HS-27A (cell line): ENCODE measurements around the gene MXRA7.
"Not testable (repeated sequence)": the region's sequence is repeated elsewhere in the genome, so short reads cannot be mapped to it uniquely, and the experiment has no call there.

Experiments used
- DNase-seq: peaks from one replicate; pipeline ENCODE4 v3.0.0-alpha.2; 2012; ENCODE audit warnings: low read depth, missing footprints

The MXRA7 gene

DNA sequence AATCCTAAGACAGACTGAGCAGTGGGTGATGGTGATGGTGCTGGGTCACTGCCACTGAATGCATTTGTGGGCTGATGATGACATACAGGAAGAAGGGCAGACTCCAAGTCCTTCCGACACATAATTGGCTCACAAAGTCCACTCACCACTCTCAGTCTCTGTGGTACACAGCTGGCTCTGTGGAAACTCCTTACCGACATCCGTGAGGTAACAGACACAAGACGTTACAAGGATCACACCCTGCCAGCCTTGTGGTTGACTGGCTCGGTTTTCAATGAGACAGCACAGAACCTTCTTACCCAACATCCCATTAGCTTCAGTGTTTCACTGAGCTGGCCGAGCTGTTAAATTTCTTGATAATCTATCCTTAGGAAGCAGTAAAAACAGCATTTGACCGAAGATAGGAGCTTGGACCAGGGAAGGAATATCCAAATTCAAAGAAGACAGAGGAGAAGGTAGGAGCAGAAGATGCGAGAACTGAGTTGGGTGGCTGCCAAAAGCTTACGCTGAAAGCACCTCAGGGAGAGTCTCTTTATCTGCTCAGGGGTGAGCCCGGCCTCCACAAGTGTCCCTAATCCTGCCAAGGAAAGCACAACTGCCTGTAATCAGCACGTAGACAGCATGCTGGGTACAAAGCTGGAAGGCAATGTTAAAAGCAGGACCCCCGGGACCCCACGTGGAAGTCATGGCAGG is 5.5 kb upstream of the MXRA7 start:
- no peak for DNase-seq

DNA sequence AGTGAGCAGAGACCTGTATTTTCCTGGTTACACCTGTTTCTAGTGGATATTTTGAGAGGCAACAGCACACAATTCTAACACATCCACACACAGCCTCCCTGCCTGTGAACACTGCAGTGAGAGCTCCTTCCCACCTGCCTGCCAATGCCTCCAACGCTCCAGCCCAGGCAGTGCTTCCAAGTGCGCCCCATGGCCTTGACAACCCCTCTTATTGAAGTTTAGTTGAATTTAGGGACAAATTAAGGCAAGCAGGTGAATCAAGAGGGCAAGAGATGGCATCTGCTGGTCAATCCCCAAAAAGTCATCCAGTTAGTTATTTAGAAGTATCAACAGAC is 4.7 kb upstream of the MXRA7 start:
- no peak for DNase-seq

DNA sequence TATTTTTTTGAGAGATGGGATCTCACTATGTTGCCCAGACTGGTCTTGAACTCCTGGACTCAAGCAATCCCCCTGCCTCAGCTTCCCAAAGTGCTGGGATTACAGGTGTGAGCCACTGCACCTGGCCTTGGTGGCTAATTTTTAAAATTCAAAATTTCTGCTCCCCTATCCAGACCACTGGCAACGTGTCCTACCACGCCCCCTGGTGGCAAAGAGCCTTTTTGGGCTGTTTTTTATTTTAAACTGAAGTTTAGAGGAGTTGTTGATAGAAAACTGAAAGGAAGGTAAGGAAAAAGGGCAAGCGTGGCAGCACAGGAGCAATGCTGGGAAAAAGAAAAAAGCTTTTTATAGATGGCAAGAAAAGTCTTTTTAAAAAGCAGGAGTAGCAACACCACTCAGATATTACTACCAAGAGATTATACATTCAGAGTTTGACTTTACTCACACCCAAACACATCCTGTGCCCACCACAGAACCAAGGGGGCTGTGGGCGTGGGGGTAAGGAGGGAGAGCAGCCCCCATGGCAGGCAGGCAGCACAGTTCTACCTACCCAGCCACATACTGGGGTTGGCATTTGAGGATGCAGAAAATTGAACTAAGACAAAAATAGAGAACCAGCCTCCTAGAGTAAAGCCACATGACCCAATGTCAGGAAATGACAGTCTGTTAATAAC is 4.2 kb upstream of the MXRA7 start:
- DNase-seq: no peak

DNA sequence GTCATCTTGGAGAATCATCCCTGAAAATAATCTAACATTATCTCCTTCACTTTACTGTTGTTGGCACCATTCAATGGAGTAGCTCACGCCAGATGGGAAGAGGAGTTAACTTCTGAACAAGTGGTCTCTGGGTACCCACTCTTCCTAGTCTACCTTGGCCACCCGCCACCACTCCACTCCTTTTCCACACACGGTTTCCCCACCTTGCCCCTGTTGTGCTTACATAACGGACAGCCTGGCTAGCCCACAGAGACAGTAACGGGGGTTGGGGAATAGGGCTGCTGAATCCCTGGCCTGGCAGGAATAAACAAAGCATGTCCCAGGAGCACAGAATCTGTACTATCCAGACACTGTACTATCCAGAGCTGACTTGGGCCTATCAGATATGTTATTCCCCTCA is 3.6 kb upstream of the MXRA7 start:
- DNase-seq: no peak

DNA sequence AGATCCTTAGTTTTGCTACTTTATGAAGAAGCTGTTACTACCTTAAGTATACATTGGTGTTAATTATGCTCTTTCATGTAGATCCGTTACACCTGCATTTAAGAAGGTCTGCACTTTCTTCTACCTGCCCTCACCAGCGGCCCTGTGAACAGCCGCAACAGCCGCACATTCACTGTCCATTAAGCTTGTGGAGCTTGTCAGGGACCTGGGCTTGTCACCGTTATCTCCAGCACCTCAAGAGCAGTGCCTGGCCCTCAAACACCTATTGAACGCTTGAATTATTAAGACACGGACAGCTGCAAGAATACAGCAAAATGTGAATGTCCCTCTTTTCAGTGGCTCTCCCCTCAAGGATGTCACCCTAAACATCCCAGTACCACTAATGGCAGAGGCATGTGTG is 3.0 kb upstream of the MXRA7 start:
- DNase-seq: no peak

- DNase-seq: not testable (repeated sequence)
These were observed 1.6 kb upstream of the MXRA7 start for GRCh38 chr17:76712321-76712720.

DNA sequence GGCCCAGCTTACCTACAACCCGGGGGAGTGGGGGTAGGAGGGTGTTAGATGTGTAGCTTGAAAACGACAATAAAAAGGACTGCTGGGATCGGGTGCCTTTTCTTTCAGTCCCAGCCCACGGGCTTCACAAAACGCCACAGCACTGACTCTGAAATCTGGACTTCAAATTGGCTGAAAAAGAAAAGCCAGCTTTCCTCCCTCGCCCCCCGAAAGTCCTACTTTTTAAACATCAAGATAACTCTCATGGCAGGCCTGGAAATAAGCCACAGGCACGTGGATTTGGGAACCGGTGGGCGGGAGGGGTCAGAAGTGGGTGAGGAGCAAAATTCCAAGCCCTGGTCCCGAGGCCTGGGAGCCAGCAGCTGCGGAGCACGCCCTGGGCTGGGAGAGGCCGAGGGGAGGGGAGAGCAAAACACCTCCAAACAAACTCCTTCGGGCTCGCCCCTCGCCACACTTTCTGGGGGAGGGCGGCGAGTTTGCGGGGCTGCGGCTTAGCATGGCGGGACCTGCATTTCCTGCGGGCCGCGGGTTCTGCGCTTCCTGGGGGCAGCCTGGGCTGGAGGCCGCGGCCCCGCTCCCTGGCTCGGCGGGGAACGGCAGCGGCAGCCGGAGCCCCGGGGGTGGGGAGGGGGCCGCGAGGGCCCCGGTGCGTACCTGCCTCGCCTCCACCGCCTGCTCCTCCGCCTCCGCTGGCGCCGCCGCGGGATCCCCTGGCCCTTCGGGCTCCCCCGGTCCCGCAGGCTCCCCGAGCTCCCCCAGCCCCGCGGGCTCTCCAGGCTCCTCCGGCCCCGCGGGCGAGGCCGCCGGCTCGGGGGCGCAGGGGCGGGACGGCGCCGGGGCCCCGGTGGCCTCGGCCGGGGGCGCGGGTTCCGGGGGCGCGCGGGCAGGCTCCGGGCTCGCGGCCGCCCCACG is 558 bp downstream of the MXRA7 start:
- not testable (repeated sequence) for DNase-seq

- DNase-seq: peak; percentile 71
These were observed 1.5 kb downstream of the MXRA7 start for GRCh38 chr17:76709077-76709950.

DNA sequence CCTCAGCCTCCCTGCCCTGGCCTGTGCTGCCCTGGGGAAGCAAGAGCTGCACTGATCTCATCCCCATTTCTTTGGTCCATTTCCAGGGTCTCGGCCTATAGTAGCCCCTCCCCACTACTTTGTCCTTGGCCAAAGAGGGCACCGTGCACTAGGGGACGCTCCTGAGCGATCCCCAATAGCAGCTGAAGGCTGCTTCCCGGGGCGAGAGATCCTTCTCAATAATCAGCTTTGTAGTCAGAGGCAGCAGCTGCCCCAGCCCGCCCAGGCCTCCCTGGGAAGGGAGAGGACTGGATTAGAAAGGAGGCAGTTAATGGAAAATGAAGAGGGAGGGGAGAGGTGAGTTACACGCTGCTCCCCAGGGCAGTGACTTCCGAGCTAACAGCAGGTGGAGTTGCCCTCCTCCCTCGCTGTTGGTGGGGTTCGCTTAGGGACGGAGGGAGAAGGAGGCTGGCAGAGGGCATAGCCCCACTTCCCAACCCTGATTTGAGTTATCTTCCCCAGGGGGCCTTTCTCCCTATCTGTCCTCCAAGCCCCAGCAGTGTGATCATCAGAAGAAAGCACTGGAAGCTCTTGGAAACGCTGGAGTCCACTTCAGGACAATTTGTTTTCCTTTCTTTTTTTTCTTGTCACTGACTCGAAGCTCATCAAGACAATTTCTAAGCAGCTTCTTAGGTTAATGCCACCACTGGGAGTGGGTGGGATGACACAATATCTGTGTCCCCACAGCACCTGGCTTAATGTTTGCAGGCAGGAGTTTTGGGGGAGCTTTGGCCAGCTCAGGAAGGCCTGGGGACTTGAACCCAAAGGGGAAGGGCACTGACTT is 2.6 kb downstream of the MXRA7 start:
- DNase-seq: no peak

- no peak for DNase-seq
These were observed 3.9 kb downstream of the MXRA7 start for GRCh38 chr17:76706817-76707216.

GRCh38 chr17:76704805-76705204 is 6.0 kb downstream of the MXRA7 start:
- no peak for DNase-seq

- DNase-seq: no peak
These were observed 7.7 kb downstream of the MXRA7 start for GRCh38 chr17:76702941-76703637.

DNA sequence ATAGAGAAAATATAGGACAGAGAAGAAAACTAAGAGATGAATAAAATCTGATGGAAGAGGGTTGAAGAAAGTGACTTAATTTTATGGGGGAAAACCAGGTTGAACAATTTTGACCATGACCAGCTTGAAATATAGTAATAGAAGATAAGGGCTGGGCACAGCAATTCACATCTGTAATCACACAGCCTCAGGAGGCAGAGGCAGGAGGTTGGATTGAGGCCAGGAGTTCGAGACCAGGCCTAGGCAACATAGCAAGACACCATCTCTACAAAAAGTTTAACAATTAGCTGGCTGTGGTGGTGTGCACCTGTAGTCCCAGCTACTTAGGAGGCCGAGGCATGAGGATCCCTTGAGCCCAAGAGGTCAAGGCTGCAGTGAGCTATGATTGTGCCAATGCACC is 8.7 kb downstream of the MXRA7 start:
- no peak for DNase-seq

DNA sequence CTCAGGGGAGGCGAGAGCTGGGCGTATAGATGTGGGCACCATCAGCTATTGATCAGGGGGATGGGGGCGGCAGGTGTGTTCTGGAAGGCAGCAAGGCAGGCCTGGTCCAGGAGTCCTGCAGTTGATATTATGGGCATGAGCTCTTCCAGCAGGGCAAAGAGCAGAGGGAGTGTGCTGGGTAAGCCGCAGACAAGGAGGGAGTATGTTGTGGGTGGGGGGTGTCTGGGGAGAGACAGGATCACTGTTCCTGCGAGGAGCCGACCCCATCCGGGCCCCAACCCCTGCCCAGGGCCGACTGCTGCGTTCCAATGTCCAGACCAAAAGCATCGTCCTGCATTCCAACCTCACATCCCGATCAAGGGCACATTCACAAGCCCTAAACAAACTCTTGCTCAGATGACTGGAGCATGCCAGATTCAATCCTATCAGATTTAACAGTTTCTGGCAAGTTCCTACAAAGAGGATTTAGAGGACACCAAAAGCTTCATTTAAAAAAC is 9.2 kb downstream of the MXRA7 start:
- DNase-seq: no peak

DNA sequence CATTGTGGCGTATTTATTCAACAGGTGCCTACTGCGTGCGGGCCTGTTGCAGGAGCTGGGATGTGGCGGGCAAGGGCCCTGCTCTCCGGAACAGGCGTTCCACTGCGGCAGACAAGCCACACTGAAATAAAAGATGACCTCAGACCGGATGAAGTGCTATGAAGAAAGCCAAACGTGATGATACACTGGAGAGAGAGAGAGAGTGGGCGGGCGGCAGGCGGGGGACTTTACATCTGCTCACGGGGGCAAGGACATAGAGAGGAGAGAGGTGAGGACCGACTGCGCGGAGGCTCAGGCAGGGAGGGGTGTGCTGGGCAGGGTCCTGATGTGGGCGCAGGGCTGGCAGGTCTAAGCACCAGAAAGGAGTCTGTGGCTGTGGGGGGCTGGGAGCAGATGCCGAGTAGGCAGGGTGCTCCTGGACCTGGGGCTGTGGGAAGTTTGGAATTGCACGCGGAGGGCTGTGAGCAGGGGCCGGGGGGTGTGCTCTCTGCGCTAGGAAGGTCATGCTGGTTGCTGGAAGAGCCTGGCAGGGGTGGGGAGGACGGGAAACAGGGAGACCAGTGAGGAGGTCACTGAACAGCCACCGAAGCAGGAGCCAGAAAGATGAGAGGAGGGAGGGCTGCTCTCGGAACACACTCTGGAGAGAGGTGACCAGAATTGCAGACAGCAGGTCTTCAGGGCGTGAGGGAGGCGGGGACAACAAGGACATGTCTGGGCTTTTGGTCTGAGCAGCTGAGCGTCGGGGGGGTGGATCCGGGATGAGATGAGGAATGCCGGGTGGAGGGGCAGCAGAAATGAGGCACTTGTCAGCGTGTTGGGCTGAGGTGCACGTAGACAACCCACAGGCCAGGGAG is 9.9 kb downstream of the MXRA7 start:
- DNase-seq: no peak

DNA sequence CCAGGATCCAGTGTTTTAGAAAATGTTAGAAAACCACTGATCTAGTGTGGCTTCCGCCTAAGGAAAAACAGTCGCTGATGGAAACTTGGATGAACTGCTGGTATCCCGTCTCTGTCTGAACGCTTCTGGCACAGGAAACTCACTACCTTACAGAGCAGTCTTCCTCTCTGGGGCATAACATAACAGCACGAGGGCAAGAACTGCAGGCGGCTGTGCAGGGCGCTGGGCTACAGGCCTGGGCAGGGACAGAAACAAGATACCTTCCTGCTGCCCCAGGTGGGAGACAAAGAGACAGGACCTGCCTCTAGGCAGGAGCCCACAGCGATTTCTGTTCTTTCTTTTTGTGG is 10.5 kb downstream of the MXRA7 start:
- DNase-seq: no peak

GRCh38 chr17:76698466-76698977 is 12.2 kb downstream of the MXRA7 start:
- not testable (repeated sequence) for DNase-seq

DNA sequence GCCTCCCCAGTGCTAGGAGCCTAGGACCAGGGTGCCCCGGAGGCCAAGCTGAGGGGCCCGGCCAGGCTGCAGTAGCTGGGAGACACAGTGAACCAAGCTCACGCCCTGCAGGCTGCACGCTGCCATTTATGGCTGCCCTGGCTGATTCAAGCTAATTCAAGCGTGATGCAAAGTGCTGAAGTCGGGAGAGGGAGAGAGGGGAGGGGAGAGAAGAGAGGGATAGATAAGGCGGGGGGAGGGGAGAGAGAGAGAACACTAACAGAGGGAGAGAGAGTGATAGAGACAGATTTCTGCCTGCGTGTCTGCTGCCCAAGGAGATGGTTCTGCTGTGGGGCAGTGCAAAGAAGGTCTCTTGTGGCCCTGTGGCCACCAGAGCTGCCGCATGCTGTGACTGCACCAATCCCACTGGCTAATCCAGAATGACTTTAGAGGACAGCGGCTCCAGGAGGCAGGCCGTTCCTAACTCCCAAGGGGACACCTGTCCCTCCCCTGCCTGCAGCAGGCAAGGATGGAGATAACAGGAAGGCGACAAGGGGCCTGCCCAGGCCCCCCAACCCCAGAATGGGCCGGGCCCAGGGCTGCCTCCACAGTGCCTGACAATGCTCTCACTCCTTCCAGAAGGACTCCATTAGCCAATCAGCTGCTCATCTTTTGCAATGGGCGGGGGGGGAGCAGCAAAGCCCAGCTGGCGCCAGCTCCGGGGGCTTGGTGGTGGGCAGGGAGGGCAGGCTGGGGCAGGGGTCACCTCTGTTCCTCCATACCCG is 12.9 kb downstream of the MXRA7 start:
- DNase-seq: no peak
